Caco-2 (cell line): ENCODE measurements around the gene ATE1. TPM values are rescaled to one million over a fixed set of nuclear protein-coding genes. Genes with fewer than 3 reads are reported as not detected.

Experiments used
- BruUV-seq: library from RNA; stranded (reverse); fragments of 400-500 nt; replicated peaks from 2 replicates; lab custom pipeline; 2021; lab: Mats Ljungman, UMichigan
- CTCF ChIA-PET: fragments of 300-600 bp; sonication (Branson Sonifier 250); formaldehyde crosslinking; loops from one replicate; lab custom pipeline; 2022; ENCODE audit warnings: antibody characterized with exemption; lab: Charles Lee
- POLR2A ChIA-PET: fragments of 300-600 bp; sonication (Branson Sonifier 250); formaldehyde crosslinking; loops from one replicate; lab custom pipeline; 2022; ENCODE audit warnings: antibody characterized with exemption; lab: Charles Lee
- DNase-seq, 2 experiments: peaks; one replicate each; pipeline versions ENCODE4 v3.0.0 to v3.0.0-alpha.2; 2020 to 2022
- H3K27me3 ChIP-seq: replicated peaks from 2 replicates; pipeline ENCODE4 v1.6.0; 2011; ENCODE audit warnings: low read length; ENCODE audit not compliant: control insufficient read depth, insufficient read depth
- H3K36me3 ChIP-seq: 2 replicates; pipeline ENCODE4 v1.5.1; 2011; ENCODE audit warnings: low read length; ENCODE audit not compliant: control insufficient read depth, insufficient read depth
- H3K4me1 ChIP-seq: fragments of 250-450 bp; sonication (Bioruptor Pico); 2 replicates; pipeline ENCODE4 v1.5.1; 2020; ENCODE audit warnings: mild to moderate bottlenecking
- H3K4me3 ChIP-seq: 2 replicates; pipeline ENCODE4 v1.5.1; 2011; ENCODE audit warnings: low read depth, mild to moderate bottlenecking, control low read depth, low read length
- H3K9me3 ChIP-seq: fragments of 250-450 bp; sonication (Bioruptor Pico); 2 replicates; pipeline ENCODE4 v1.5.1; 2020; ENCODE audit warnings: mild to moderate bottlenecking, moderate library complexity
- H3K27ac Mint-ChIP-seq: one replicate; pipeline ENCODE4 v1.8.0; 2022; ENCODE audit warnings: mixed read lengths; ENCODE audit not compliant: unreplicated experiment
- H3K27me3 Mint-ChIP-seq: one replicate; pipeline ENCODE4 v1.8.0; 2022; ENCODE audit warnings: mixed read lengths; ENCODE audit not compliant: insufficient read depth, unreplicated experiment
- H3K36me3 Mint-ChIP-seq: one replicate; pipeline ENCODE4 v1.8.0; 2022; ENCODE audit warnings: mild to moderate bottlenecking, mixed read lengths; ENCODE audit not compliant: insufficient read depth, unreplicated experiment
- H3K4me1 Mint-ChIP-seq: one replicate; pipeline ENCODE4 v1.8.0; 2022; ENCODE audit warnings: low read depth, mixed read lengths; ENCODE audit not compliant: unreplicated experiment
- H3K4me3 Mint-ChIP-seq: one replicate; pipeline ENCODE4 v1.8.0; 2022; ENCODE audit warnings: mild to moderate bottlenecking, moderate library complexity, mixed read lengths; ENCODE audit not compliant: unreplicated experiment
- H3K9me3 Mint-ChIP-seq: one replicate; pipeline ENCODE4 v1.8.0; 2022; ENCODE audit warnings: mixed read lengths; ENCODE audit not compliant: unreplicated experiment
- intact Hi-C: fragments of 100-400 bp; cut with micrococcal nuclease; formaldehyde crosslinking; loops from one replicate; pipeline ENCODE4 v1.10.0; 2022; ENCODE audit not compliant: unreplicated experiment
- total RNA-seq: library from RNA; stranded (reverse); gene quantifications from 2 replicates; pipeline ENCODE4 v1.2.3, GENCODE V29; 2022
- TF ChIP-seq, protein P1 (sequence below), 2 experiments: fragments of 200-600 bp in 1 of 2; IDR thresholded peaks; 1 replicate in 1 of 2; 2 replicates in 1 of 2; pipeline versions ENCODE4 v1.5.1 to v1.8.0; 2011 to 2022; ENCODE audit warnings: antibody characterized with exemption in 1 of 2, control low read depth in 1 of 2, inconsistent platforms in 1 of 2, low read depth in 1 of 2, low read length in 1 of 2, mild to moderate bottlenecking in 1 of 2, moderate library complexity in 1 of 2; ENCODE audit not compliant: insufficient read depth in 1 of 2, severe bottlenecking in 1 of 2, unreplicated experiment in 1 of 2

The ATE1 gene
- total RNA-seq, 1 experiment from 2014 or later: 75.2 TPM

GRCh38 chr10:121753726-121754476, 173.9 kb downstream of the ATE1 start:
- Histone ChIP-seq H3K4me1 (no peaks in the 10 kb centered on the region), H3K27me3 (no peaks in the 10 kb centered on the region), H3K36me3 (peaks cover 3% of the 10 kb centered on the region; the same call in 1 of the 2 replicates), H3K4me3 (no peak overlapping the region), H3K9me3 (peaks cover 24% of the 10 kb centered on the region)
- CTCF ChIA-PET: no interaction called here
- TF ChIP-seq, protein P1, sequence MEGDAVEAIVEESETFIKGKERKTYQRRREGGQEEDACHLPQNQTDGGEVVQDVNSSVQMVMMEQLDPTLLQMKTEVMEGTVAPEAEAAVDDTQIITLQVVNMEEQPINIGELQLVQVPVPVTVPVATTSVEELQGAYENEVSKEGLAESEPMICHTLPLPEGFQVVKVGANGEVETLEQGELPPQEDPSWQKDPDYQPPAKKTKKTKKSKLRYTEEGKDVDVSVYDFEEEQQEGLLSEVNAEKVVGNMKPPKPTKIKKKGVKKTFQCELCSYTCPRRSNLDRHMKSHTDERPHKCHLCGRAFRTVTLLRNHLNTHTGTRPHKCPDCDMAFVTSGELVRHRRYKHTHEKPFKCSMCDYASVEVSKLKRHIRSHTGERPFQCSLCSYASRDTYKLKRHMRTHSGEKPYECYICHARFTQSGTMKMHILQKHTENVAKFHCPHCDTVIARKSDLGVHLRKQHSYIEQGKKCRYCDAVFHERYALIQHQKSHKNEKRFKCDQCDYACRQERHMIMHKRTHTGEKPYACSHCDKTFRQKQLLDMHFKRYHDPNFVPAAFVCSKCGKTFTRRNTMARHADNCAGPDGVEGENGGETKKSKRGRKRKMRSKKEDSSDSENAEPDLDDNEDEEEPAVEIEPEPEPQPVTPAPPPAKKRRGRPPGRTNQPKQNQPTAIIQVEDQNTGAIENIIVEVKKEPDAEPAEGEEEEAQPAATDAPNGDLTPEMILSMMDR (IDR thresholded peaks at IDR 0.05; ENCODE audit: insufficient read depth in 1 of 2, low read depth in 1 of 2, low read length in 1 of 2, severe bottlenecking in 1 of 2, unreplicated experiment in 1 of 2): peak in 1 of 2 experiments; percentile 27
- POLR2A ChIA-PET: interaction anchor here (0.5 kb wide), 1 partner anchor 24 kb away, joined by 7 read pairs; no protein-coding TSS in a partner anchor
- H3K27me3 Mint-ChIP-seq: no peaks in the 10 kb centered on the region
- no peak overlapping the region for H3K27ac Mint-ChIP-seq
- intact Hi-C loops: no loop called here
- peaks cover 7% of the 10 kb centered on the region for H3K4me1 Mint-ChIP-seq
- H3K36me3 Mint-ChIP-seq: peaks cover 43% of the 10 kb centered on the region
- no peak overlapping the region for H3K4me3 Mint-ChIP-seq
- no peak for DNase-seq
- H3K9me3 Mint-ChIP-seq: peaks cover 44% of the 10 kb centered on the region
- no TSS peak for BruUV-seq

GRCh38 chr10:121751191-121751760, 176.6 kb downstream of the ATE1 start:
- BruUV-seq: no TSS peak
- no peak overlapping the region for H3K27ac Mint-ChIP-seq
- POLR2A ChIA-PET: interaction anchor here (1.3 kb wide), 1 partner anchor 22 kb away, joined by 3 read pairs; no protein-coding TSS in a partner anchor

More at GRCh38 chr10:121751191-121751760, 176.6 kb downstream of the ATE1 start:
- CTCF ChIA-PET: interaction anchor here (0.6 kb wide), 1 partner anchor 13 kb away, joined by 3 read pairs; no protein-coding TSS in a partner anchor
- TF ChIP-seq, protein P1 (IDR thresholded peaks at IDR 0.05; ENCODE audit: insufficient read depth in 1 of 2, low read depth in 1 of 2, low read length in 1 of 2, severe bottlenecking in 1 of 2, unreplicated experiment in 1 of 2): no peak
- H3K4me1 ChIP-seq: no peaks in the 10 kb centered on the region
- no peak for DNase-seq
- Mint-ChIP-seq H3K4me1 (peaks cover 18% of the 10 kb centered on the region), H3K27me3 (no peaks in the 10 kb centered on the region), H3K9me3 (peaks cover 25% of the 10 kb centered on the region), H3K36me3 (peaks cover 21% of the 10 kb centered on the region), H3K4me3 (no peak overlapping the region)
- no peaks in the 10 kb centered on the region for H3K27me3 ChIP-seq
- intact Hi-C loops: no loop called here
- H3K36me3 ChIP-seq: no peaks in the 10 kb centered on the region
- peaks cover 3% of the 10 kb centered on the region; the same call in 1 of the 2 replicates for H3K9me3 ChIP-seq
- H3K4me3 ChIP-seq: no peak overlapping the region
